B cell (primary cell): ENCODE results near the gene MEX3A.
A peak's percentile ranks its signal among the peaks of the same experiment; 100 is the strongest.

Experiments
- EZH2 ChIP-seq: IDR thresholded peaks from 2 replicates; pipeline ENCODE4 v1.6.1; 2012; ENCODE audit warnings: borderline replicate concordance, low read depth, mild to moderate bottlenecking, moderate library complexity, low read length; ENCODE audit not compliant: insufficient read depth, poor library complexity, severe bottlenecking
- TF ChIP-seq, protein P1 (sequence below): fragments of 200-600 bp; IDR thresholded peaks from one replicate; pipeline ENCODE4 v1.8.0; 2022; ENCODE audit warnings: antibody characterized with exemption, mild to moderate bottlenecking

DNA sequence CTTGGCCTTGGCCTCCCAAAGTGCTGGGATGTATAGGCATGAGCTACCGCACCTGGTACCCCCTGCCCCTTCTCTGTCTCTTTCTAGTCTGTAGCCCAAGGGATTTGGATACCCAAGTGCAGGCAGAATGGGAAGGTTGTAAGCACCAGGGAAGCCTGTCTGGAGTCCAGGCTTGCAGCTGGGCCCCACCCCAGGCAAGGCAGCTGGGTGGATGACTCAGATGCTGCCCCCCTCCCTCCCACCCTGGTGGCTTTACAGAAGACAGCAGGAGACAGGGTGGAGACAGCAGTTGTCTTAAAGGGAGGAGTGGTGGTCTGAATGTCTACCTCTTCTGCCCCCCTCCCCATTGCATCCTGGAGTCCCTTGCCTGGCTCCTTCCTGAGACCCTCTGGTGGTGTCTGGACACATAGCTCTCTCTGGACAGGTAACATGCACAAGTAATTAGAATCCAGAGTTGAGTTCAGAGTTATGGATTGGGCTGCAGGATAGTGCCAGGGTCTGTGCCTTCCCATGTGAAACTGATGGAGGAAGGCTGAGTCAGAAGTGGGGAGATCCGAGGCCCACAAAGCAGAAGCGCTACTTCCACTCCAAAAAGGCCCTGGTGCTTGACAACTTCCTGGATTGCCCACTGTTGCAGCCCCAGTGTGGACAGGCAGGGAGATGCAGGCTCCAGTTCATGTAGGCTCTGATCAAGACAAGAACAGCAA, 37.4 kb upstream of the MEX3A start:
- TF ChIP-seq, protein P1, sequence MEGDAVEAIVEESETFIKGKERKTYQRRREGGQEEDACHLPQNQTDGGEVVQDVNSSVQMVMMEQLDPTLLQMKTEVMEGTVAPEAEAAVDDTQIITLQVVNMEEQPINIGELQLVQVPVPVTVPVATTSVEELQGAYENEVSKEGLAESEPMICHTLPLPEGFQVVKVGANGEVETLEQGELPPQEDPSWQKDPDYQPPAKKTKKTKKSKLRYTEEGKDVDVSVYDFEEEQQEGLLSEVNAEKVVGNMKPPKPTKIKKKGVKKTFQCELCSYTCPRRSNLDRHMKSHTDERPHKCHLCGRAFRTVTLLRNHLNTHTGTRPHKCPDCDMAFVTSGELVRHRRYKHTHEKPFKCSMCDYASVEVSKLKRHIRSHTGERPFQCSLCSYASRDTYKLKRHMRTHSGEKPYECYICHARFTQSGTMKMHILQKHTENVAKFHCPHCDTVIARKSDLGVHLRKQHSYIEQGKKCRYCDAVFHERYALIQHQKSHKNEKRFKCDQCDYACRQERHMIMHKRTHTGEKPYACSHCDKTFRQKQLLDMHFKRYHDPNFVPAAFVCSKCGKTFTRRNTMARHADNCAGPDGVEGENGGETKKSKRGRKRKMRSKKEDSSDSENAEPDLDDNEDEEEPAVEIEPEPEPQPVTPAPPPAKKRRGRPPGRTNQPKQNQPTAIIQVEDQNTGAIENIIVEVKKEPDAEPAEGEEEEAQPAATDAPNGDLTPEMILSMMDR = peak; percentile 9
- TF ChIP-seq EZH2 = no peak
